HuH-7.5 (cell line): ENCODE measurements around the gene HOXA3.
A peak's percentile ranks its signal among the peaks of the same experiment; 100 is the strongest.

ENCODE experiments used
- DNase-seq: peaks from one replicate; pipeline ENCODE4 v3.0.0; 2011; ENCODE audit warnings: low spot score

The HOXA3 gene

GRCh38 chr7:27143023-27143949, 9.1 kb downstream of the HOXA3 start, which contains the start of gene HOXA5:
HOXA5 (minus strand) TSS chr7:27143681; CDS start chr7:27143607, 74 bp downstream.
- DNase-seq: peak; percentile 99

GRCh38 chr7:27142580-27143022, 9.8 kb downstream of the HOXA3 start:
- peak; percentile 60 for DNase-seq

GRCh38 chr7:27141923-27142579, 10.3 kb downstream of the HOXA3 start:
- DNase-seq: peak; percentile 96

GRCh38 chr7:27141137-27141922, 11.1 kb downstream of the HOXA3 start:
- no peak for DNase-seq

- DNase-seq: no peak
Observed at GRCh38 chr7:27140126-27140857, 12.1 kb downstream of the HOXA3 start.

- no peak for DNase-seq
Observed at GRCh38 chr7:27139334-27140125, 12.9 kb downstream of the HOXA3 start.

- no peak for DNase-seq
Observed at GRCh38 chr7:27138985-27139333, 13.4 kb downstream of the HOXA3 start.

GRCh38 chr7:27138472-27138871, 13.9 kb downstream of the HOXA3 start:
- no peak for DNase-seq

GRCh38 chr7:27137640-27138315, 14.6 kb downstream of the HOXA3 start:
- DNase-seq: no peak

- no peak for DNase-seq
Observed at GRCh38 chr7:27134392-27134791, 18.0 kb downstream of the HOXA3 start.

- DNase-seq: no peak
Observed at GRCh38 chr7:27133409-27134231, 18.8 kb downstream of the HOXA3 start.

GRCh38 chr7:27132978-27133377, 19.4 kb downstream of the HOXA3 start:
- no peak for DNase-seq

GRCh38 chr7:27132214-27132613, 20.2 kb downstream of the HOXA3 start:
- no peak for DNase-seq

GRCh38 chr7:27131390-27131819, 21.0 kb downstream of the HOXA3 start:
- DNase-seq: no peak

GRCh38 chr7:27130540-27131389, 21.6 kb downstream of the HOXA3 start, which contains the start of gene HOXA4:
HOXA4 (minus strand) TSS chr7:27130757; CDS start chr7:27130733, 24 bp downstream.
- DNase-seq: peak; percentile 87

GRCh38 chr7:27129729-27130539, 22.4 kb downstream of the HOXA3 start:
- no peak for DNase-seq
